B cell (primary cell): ENCODE measurements around the gene HABP2. TPM values are rescaled to one million over a fixed set of nuclear protein-coding genes. Genes with fewer than 3 reads are reported as not detected.

ENCODE experiments used
- ATAC-seq: fragments of 200-7000 bp; cut with Tn5 transposase; one replicate; pipeline ENCODE4 v1.10.0; 2021; ENCODE audit warnings: low read depth, mild to moderate bottlenecking, moderate number of reproducible peaks, moderate library complexity
- CTCF ChIA-PET: fragments of 350-600 bp; sonication (Branson Sonifier 250); formaldehyde crosslinking; loops from one replicate; lab custom pipeline; 2021; ENCODE audit warnings: antibody characterized with exemption, inconsistent platforms; lab: Charles Lee
- POLR2A ChIA-PET: fragments of 350-600 bp; sonication (Branson Sonifier 250); formaldehyde crosslinking; loops from one replicate; lab custom pipeline; 2021; ENCODE audit warnings: antibody characterized with exemption; lab: Charles Lee
- DNase-seq: peaks from one replicate; pipeline ENCODE4 v3.0.0; 2013
- H2AFZ ChIP-seq: 2 replicates; pipeline ENCODE4 v1.6.1; 2012; ENCODE audit warnings: mild to moderate bottlenecking, low read depth, low read length; ENCODE audit not compliant: insufficient read depth, poor library complexity, severe bottlenecking
- H3K27ac ChIP-seq, 2 donors: 1 replicate in 1 of 2; 2 replicates in 1 of 2; pipeline ENCODE4 v1.5.1; 2012 to 2013; ENCODE audit warnings: low read length in 2 of 2, mild to moderate bottlenecking in 2 of 2, moderate library complexity in 1 of 2
- H3K27me3 ChIP-seq, 4 experiments: fragments of 200-600 bp in 1 of 4; sonication (generic) in 1 of 4; replicated peaks in 1 of 4; 1 replicate in 2 of 4; 2 replicates in 2 of 4; pipeline versions ENCODE4 v1.6.1 to v1.7.0; 2013 to 2016; ENCODE audit warnings: low read length in 3 of 4, mild to moderate bottlenecking in 2 of 4, mixed read lengths in 1 of 4, moderate library complexity in 1 of 4; ENCODE audit not compliant: insufficient read depth in 4 of 4, control insufficient read depth in 3 of 4; ENCODE audit errors: control extremely low read depth in 1 of 4
- H3K36me3 ChIP-seq, 2 experiments: replicated peaks in 1 of 2; 1 replicate in 1 of 2; 2 replicates in 1 of 2; pipeline versions ENCODE4 v1.6.1 to v1.7.1; 2013; ENCODE audit warnings: low read length in 1 of 2; ENCODE audit not compliant: insufficient read depth in 2 of 2, control insufficient read depth in 1 of 2; ENCODE audit errors: control extremely low read depth in 1 of 2, extremely low read depth in 1 of 2
- H3K4me1 ChIP-seq, 2 donors: fragments of 200-600 bp in 1 of 2; sonication (generic) in 1 of 2; 1 replicate in 1 of 2; 2 replicates in 1 of 2; pipeline versions ENCODE4 v1.5.1 to v1.6.1; 2013 to 2017; ENCODE audit warnings: low read length in 2 of 2; ENCODE audit not compliant: control insufficient read depth in 2 of 2, insufficient read depth in 2 of 2
- H3K4me2 ChIP-seq: replicated peaks from 2 replicates; pipeline ENCODE3; 2012; ENCODE audit warnings: mild to moderate bottlenecking, low read depth, low read length; ENCODE audit not compliant: poor library complexity, severe bottlenecking
- H3K4me3 ChIP-seq, 5 experiments: fragments of 200-600 bp in 1 of 5; sonication (generic) in 1 of 5; 1 replicate in 3 of 5; 2 replicates in 2 of 5; pipeline versions ENCODE4 v1.5.1 to v1.7.0; 2011 to 2016; ENCODE audit warnings: low read length in 4 of 5, mild to moderate bottlenecking in 4 of 5, low read depth in 2 of 5, control low read depth in 1 of 5, moderate library complexity in 1 of 5; ENCODE audit not compliant: insufficient read depth in 1 of 5; ENCODE audit errors: control extremely low read depth in 1 of 5, extremely low read depth in 1 of 5
- H3K79me2 ChIP-seq: fragments of 200-600 bp; sonication (generic); one replicate; pipeline ENCODE4 v1.6.0; 2016; ENCODE audit warnings: low read length; ENCODE audit not compliant: control insufficient read depth, insufficient read depth
- H3K9ac ChIP-seq: fragments of 200-600 bp; sonication (generic); 2 replicates; pipeline ENCODE4 v1.6.1; 2017; ENCODE audit warnings: mild to moderate bottlenecking, low read length, moderate library complexity
- H3K9me3 ChIP-seq, 3 donors: one replicate each; pipeline versions ENCODE4 v1.6.1 to v1.7.1; 2013; ENCODE audit warnings: low read length in 2 of 3; ENCODE audit not compliant: control insufficient read depth in 2 of 3, insufficient read depth in 1 of 3; ENCODE audit errors: control extremely low read depth in 1 of 3
- H4K20me1 ChIP-seq: 2 replicates; pipeline ENCODE4 v1.6.0; 2012; ENCODE audit warnings: mild to moderate bottlenecking, low read length; ENCODE audit not compliant: insufficient read depth, control insufficient read depth, poor library complexity, severe bottlenecking
- H3K27ac Mint-ChIP-seq: one replicate; pipeline ENCODE4 v1.8.0; 2021; ENCODE audit warnings: mixed read lengths
- H3K27me3 Mint-ChIP-seq: one replicate; pipeline ENCODE4 v1.8.0; 2021; ENCODE audit warnings: mixed read lengths
- H3K4me1 Mint-ChIP-seq: one replicate; pipeline ENCODE4 v1.8.0; 2021; ENCODE audit warnings: mixed read lengths
- H3K4me3 Mint-ChIP-seq: one replicate; pipeline ENCODE4 v1.8.0; 2021; ENCODE audit warnings: mixed read lengths
- H3K9me3 Mint-ChIP-seq: one replicate; pipeline ENCODE4 v1.8.0; 2022; ENCODE audit warnings: mixed read lengths; ENCODE audit not compliant: insufficient read depth
- EZH2 ChIP-seq: IDR thresholded peaks from 2 replicates; pipeline ENCODE4 v1.6.1; 2012; ENCODE audit warnings: borderline replicate concordance, low read depth, mild to moderate bottlenecking, moderate library complexity, low read length; ENCODE audit not compliant: insufficient read depth, poor library complexity, severe bottlenecking
- WGBS: methylation state at CpG from one replicate; pipeline ENCODE4 v1.1.5; 2013; ENCODE audit warnings: missing lambda C conversion rate; ENCODE audit not compliant: insufficient coverage; 5-methylcytosine and 5-hydroxymethylcytosine counted together
- intact Hi-C: fragments of 100-400 bp; cut with micrococcal nuclease; formaldehyde crosslinking; loops from one replicate; pipeline ENCODE4 v1.10.0; 2022
- polyA plus RNA-seq: library from polyadenylated mRNA; depleted of rRNA; stranded (reverse); fragments of >200 nt; gene quantifications from 2 replicates; pipeline ENCODE4 v1.2.3, GENCODE V29; 2012
- total RNA-seq, 2 donors: library from RNA; stranded (reverse); fragments of 120-200 nt in 1 of 2; gene quantifications; 1 replicate in 1 of 2; 2 replicates in 1 of 2; pipeline versions ENCODE4 v1.2.3 to v1.2.4, GENCODE V29; 2013 to 2022
- TF ChIP-seq, protein P1 (sequence below): fragments of 200-600 bp; IDR thresholded peaks from one replicate; pipeline ENCODE4 v1.8.0; 2022; ENCODE audit warnings: antibody characterized with exemption, mild to moderate bottlenecking

Gene HABP2
- total and polyA plus RNA-seq, 2 donors (not counting 1 experiment from before 2014, with no cell fraction given) = not detected

DNA sequence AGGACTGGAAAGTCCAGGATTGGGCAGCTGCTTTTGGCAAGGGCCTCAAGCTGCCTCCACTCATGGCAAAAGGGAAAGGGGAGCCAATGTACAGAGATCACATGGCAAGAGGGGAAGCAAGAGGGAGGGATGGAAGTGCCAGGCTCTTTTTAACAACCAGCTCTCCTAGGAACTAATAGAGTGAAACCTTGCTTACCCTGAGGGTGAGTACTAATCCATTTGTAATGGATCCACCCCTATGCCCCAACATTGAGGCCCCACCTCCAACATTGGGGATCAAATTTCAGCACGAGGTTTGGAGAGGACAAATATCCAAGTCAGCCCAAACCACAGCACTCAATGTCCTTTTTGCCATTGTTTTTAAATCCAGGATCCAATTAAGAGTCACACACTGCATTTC lies 12.5 kb downstream of the HABP2 start:
- POLR2A ChIA-PET = no interaction called here
- peaks cover 0 to 2% (median 0%) of the 10 kb centered on the region in 4 experiments for H3K27me3 ChIP-seq
- H3K36me3 ChIP-seq = no peaks in the 10 kb centered on the region
- no peak for TF ChIP-seq EZH2
- TF ChIP-seq, protein P1, sequence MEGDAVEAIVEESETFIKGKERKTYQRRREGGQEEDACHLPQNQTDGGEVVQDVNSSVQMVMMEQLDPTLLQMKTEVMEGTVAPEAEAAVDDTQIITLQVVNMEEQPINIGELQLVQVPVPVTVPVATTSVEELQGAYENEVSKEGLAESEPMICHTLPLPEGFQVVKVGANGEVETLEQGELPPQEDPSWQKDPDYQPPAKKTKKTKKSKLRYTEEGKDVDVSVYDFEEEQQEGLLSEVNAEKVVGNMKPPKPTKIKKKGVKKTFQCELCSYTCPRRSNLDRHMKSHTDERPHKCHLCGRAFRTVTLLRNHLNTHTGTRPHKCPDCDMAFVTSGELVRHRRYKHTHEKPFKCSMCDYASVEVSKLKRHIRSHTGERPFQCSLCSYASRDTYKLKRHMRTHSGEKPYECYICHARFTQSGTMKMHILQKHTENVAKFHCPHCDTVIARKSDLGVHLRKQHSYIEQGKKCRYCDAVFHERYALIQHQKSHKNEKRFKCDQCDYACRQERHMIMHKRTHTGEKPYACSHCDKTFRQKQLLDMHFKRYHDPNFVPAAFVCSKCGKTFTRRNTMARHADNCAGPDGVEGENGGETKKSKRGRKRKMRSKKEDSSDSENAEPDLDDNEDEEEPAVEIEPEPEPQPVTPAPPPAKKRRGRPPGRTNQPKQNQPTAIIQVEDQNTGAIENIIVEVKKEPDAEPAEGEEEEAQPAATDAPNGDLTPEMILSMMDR = no peak
- Mint-ChIP-seq H3K27ac (no peak overlapping the region), H3K4me1 (peaks cover 5% of the 10 kb centered on the region), H3K9me3 (no peaks in the 10 kb centered on the region), H3K4me3 (no peak overlapping the region), H3K27me3 (no peaks in the 10 kb centered on the region)
- intact Hi-C loops = no loop called here
- H3K79me2 ChIP-seq = no peaks in the 10 kb centered on the region
- H3K4me3 ChIP-seq = no peak overlapping the region
- CTCF ChIA-PET = no interaction called here
- no peak overlapping the region for H3K9ac ChIP-seq
- no CpG with 5 or more reads among the region's 1 CpG for WGBS
- H3K4me1 ChIP-seq = peaks cover 2 to 7% of the 10 kb centered on the region in 2 donors
- no peaks in the 10 kb centered on the region for H3K9me3 ChIP-seq
- H2AFZ ChIP-seq = no peak overlapping the region
- no peak overlapping the region for H3K27ac ChIP-seq
- no peak overlapping the region for H3K4me2 ChIP-seq
- ATAC-seq (no peak), DNase-seq (no peak)
- no peaks in the 10 kb centered on the region for H4K20me1 ChIP-seq

DNA sequence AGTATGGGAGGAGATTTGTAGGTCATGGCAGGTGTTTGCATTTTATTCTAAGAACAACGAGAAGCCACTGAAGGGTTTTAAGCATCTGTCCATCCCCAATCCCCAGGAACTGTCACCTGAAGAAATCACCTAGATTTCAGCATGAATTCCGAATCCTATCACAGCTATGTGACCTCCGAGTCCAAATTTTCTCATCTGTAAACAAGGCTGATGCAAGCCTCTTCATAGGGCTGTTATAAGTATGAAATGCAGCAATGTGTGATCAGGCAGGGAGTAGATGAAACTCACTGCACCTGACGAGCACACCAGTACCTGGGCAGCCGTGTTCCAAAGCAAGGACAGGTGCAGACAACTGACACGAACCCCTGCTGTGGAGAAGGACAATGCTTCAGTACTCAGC lies 14.0 kb downstream of the HABP2 start:
- Histone ChIP-seq H3K4me2 (no peak overlapping the region), H3K27ac (no peak overlapping the region), H4K20me1 (no peaks in the 10 kb centered on the region), H3K9me3 (no peaks in the 10 kb centered on the region), H3K79me2 (no peaks in the 10 kb centered on the region), H3K27me3 (peaks cover 0 to 2% (median 0%) of the 10 kb centered on the region in 4 experiments), H3K4me1 (peaks cover 2 to 7% of the 10 kb centered on the region in 2 donors), H2AFZ (no peak overlapping the region), H3K9ac (no peak overlapping the region), H3K4me3 (no peak overlapping the region), H3K36me3 (no peaks in the 10 kb centered on the region)
- intact Hi-C loops = no loop called here
- 73% methylated on average over 3 of the region's 6 CpGs for WGBS
- DNase-seq (no peak), ATAC-seq (no peak)
- POLR2A ChIA-PET = no interaction called here
- H3K9me3 Mint-ChIP-seq = no peaks in the 10 kb centered on the region
- H3K4me1 Mint-ChIP-seq = peaks cover 5% of the 10 kb centered on the region
- TF ChIP-seq, protein P1 = no peak
- TF ChIP-seq EZH2 = no peak
- CTCF ChIA-PET = no interaction called here
- no peak overlapping the region for H3K4me3 Mint-ChIP-seq
- no peak overlapping the region for H3K27ac Mint-ChIP-seq
- no peaks in the 10 kb centered on the region for H3K27me3 Mint-ChIP-seq
